Activated naive CD4-positive, alpha-beta T cell treated with anti-CD3 and anti-CD28 coated beads for 36 hours (primary cell): ENCODE measurements around the gene GRIN2C. TPM values are rescaled to one million over a fixed set of nuclear protein-coding genes. Genes with fewer than 3 reads are reported as not detected.

Experiments
- CTCF ChIA-PET: fragments of 350-600 bp; sonication (Branson Sonifier 250); formaldehyde crosslinking; loops from one replicate; lab custom pipeline; 2021; ENCODE audit warnings: antibody characterized with exemption; lab: Charles Lee
- DNase-seq: peaks from one replicate; pipeline ENCODE4 v3.0.0-alpha.2; 2020
- H3K27ac Mint-ChIP-seq: one replicate; pipeline ENCODE4 v1.8.0; 2021; ENCODE audit warnings: mild to moderate bottlenecking, mixed read lengths
- H3K27me3 Mint-ChIP-seq: one replicate; pipeline ENCODE4 v1.8.0; 2021; ENCODE audit warnings: low read depth, mixed read lengths
- H3K36me3 Mint-ChIP-seq: one replicate; pipeline ENCODE4 v1.8.0; 2021; ENCODE audit warnings: low read depth, mixed read lengths
- H3K4me1 Mint-ChIP-seq: one replicate; pipeline ENCODE4 v1.8.0; 2021; ENCODE audit warnings: low read depth, mixed read lengths
- H3K4me3 Mint-ChIP-seq: one replicate; pipeline ENCODE4 v1.8.0; 2021; ENCODE audit warnings: mild to moderate bottlenecking, moderate library complexity, mixed read lengths
- H3K9me3 Mint-ChIP-seq: one replicate; pipeline ENCODE4 v1.8.0; 2021; ENCODE audit warnings: mixed read lengths
- intact Hi-C: fragments of 100-400 bp; cut with micrococcal nuclease; formaldehyde crosslinking; loops from one replicate; pipeline ENCODE4 v1.15.1; 2023
- total RNA-seq, 2 experiments: library from RNA; stranded (reverse); gene quantifications; one replicate each; pipeline ENCODE4 v1.2.3, GENCODE V29; 2021

Gene GRIN2C
- total RNA-seq, 2 experiments from 2014 or later: 0.07 TPM; not detected in 1

- CTCF ChIA-PET: no interaction called here
- peaks cover 9% of the 10 kb centered on the region for H3K4me1 Mint-ChIP-seq
- peaks cover 3% of the 10 kb centered on the region for H3K27me3 Mint-ChIP-seq
- peaks cover 10% of the 10 kb centered on the region for H3K36me3 Mint-ChIP-seq
- no peak for DNase-seq
- H3K4me3 Mint-ChIP-seq: no peak overlapping the region
- intact Hi-C loops: no loop called here
- H3K9me3 Mint-ChIP-seq: no peaks in the 10 kb centered on the region
- H3K27ac Mint-ChIP-seq: no peak overlapping the region
Measured at GRCh38 chr17:74836691-74837467, 22.8 kb downstream of the GRIN2C start.

GRCh38 chr17:74836191-74836590, 23.5 kb downstream of the GRIN2C start:
- peaks cover 10% of the 10 kb centered on the region for H3K36me3 Mint-ChIP-seq
- intact Hi-C loops: no loop called here
- no peak overlapping the region for H3K27ac Mint-ChIP-seq
- peaks cover 7% of the 10 kb centered on the region for H3K4me1 Mint-ChIP-seq
- CTCF ChIA-PET: no interaction called here
- peaks cover 2% of the 10 kb centered on the region for H3K27me3 Mint-ChIP-seq
- no peaks in the 10 kb centered on the region for H3K9me3 Mint-ChIP-seq
- no peak overlapping the region for H3K4me3 Mint-ChIP-seq
- DNase-seq: no peak

GRCh38 chr17:74833501-74834377, 25.9 kb downstream of the GRIN2C start:
- intact Hi-C loops: no loop called here
- Mint-ChIP-seq H3K36me3 (peaks cover 10% of the 10 kb centered on the region), H3K27me3 (no peaks in the 10 kb centered on the region), H3K4me1 (no peaks in the 10 kb centered on the region), H3K27ac (no peak overlapping the region), H3K4me3 (no peak overlapping the region), H3K9me3 (no peaks in the 10 kb centered on the region)
- DNase-seq: no peak
- CTCF ChIA-PET: interaction anchor here (0.6 to 1.6 kb wide), 4 partner anchors 43 to 159 kb away, joined by 3 to 4 read pairs (median 4); no protein-coding TSS in a partner anchor

GRCh38 chr17:74832421-74832820, 27.3 kb downstream of the GRIN2C start:
- CTCF ChIA-PET: interaction anchor here (0.6 to 1.1 kb wide), 2 partner anchors 41 to 42 kb away, joined by 3 to 5 read pairs; no protein-coding TSS in a partner anchor
- Mint-ChIP-seq H3K9me3 (no peaks in the 10 kb centered on the region), H3K4me3 (no peak overlapping the region), H3K4me1 (no peaks in the 10 kb centered on the region), H3K27me3 (no peaks in the 10 kb centered on the region), H3K36me3 (peaks cover 10% of the 10 kb centered on the region), H3K27ac (no peak overlapping the region)
- DNase-seq: no peak
- intact Hi-C loops: no loop called here

GRCh38 chr17:74831444-74832146, 28.1 kb downstream of the GRIN2C start:
- DNase-seq: no peak
- Mint-ChIP-seq H3K36me3 (peaks cover 7% of the 10 kb centered on the region), H3K4me3 (no peak overlapping the region)

GRCh38 chr17:74830861-74831260, 28.8 kb downstream of the GRIN2C start:
- intact Hi-C loops: no loop called here
- no peaks in the 10 kb centered on the region for H3K9me3 Mint-ChIP-seq
- no peaks in the 10 kb centered on the region for H3K27me3 Mint-ChIP-seq
- DNase-seq: no peak
- H3K27ac Mint-ChIP-seq: no peak overlapping the region
- no peak overlapping the region for H3K4me3 Mint-ChIP-seq
- H3K36me3 Mint-ChIP-seq: peaks cover under 1% of the 10 kb centered on the region
- H3K4me1 Mint-ChIP-seq: no peaks in the 10 kb centered on the region
- CTCF ChIA-PET: interaction anchor here (0.6 to 1.5 kb wide), 2 partner anchors 35 to 65 kb away, joined by 3 read pairs; no protein-coding TSS in a partner anchor

More at GRCh38 chr17:74831444-74832146, 28.1 kb downstream of the GRIN2C start:
- intact Hi-C loops: no loop called here
- H3K27ac Mint-ChIP-seq: no peak overlapping the region
- H3K27me3 Mint-ChIP-seq: no peaks in the 10 kb centered on the region
- no peaks in the 10 kb centered on the region for H3K4me1 Mint-ChIP-seq
- CTCF ChIA-PET: interaction anchor here (0.6 to 1.5 kb wide), 2 partner anchors 34 to 43 kb away, joined by 3 to 5 read pairs; no protein-coding TSS in a partner anchor
- H3K9me3 Mint-ChIP-seq: no peaks in the 10 kb centered on the region

- peaks cover 3% of the 10 kb centered on the region for H3K36me3 Mint-ChIP-seq
- no peak for DNase-seq
- no peaks in the 10 kb centered on the region for H3K9me3 Mint-ChIP-seq
- no peak overlapping the region for H3K27ac Mint-ChIP-seq
- H3K4me1 Mint-ChIP-seq: no peaks in the 10 kb centered on the region
- intact Hi-C loops: no loop called here
- H3K27me3 Mint-ChIP-seq: no peaks in the 10 kb centered on the region
- H3K4me3 Mint-ChIP-seq: no peak overlapping the region
- CTCF ChIA-PET: interaction anchor here (1.1 kb wide), 1 partner anchor 37 kb away, joined by 3 read pairs; no protein-coding TSS in a partner anchor
Measured at GRCh38 chr17:74827800-74828199, 31.9 kb downstream of the GRIN2C start.

- Mint-ChIP-seq H3K4me3 (no peak overlapping the region), H3K27ac (no peak overlapping the region), H3K27me3 (no peaks in the 10 kb centered on the region), H3K36me3 (peaks cover 3% of the 10 kb centered on the region), H3K9me3 (no peaks in the 10 kb centered on the region), H3K4me1 (no peaks in the 10 kb centered on the region)
- DNase-seq: no peak
- intact Hi-C loops: no loop called here
- CTCF ChIA-PET: interaction anchor here (0.5 to 1.2 kb wide), 3 partner anchors 18 to 52 kb away, joined by 3 to 4 read pairs (median 3); no protein-coding TSS in a partner anchor
Measured at GRCh38 chr17:74825952-74826719, 33.5 kb downstream of the GRIN2C start.

- intact Hi-C loops: no loop called here
- H3K36me3 Mint-ChIP-seq: peaks cover 5% of the 10 kb centered on the region
Measured at GRCh38 chr17:74824961-74825627, 34.6 kb downstream of the GRIN2C start.

GRCh38 chr17:74822939-74823367, 36.7 kb downstream of the GRIN2C start:
- intact Hi-C loops: no loop called here

More at GRCh38 chr17:74824961-74825627, 34.6 kb downstream of the GRIN2C start:
- DNase-seq: no peak
- H3K9me3 Mint-ChIP-seq: no peaks in the 10 kb centered on the region
- no peak overlapping the region for H3K4me3 Mint-ChIP-seq
- CTCF ChIA-PET: interaction anchor here (1.1 kb wide), 1 partner anchor 32 kb away, joined by 3 read pairs; no protein-coding TSS in a partner anchor
- H3K4me1 Mint-ChIP-seq: no peaks in the 10 kb centered on the region
- H3K27ac Mint-ChIP-seq: no peak overlapping the region
- H3K27me3 Mint-ChIP-seq: no peaks in the 10 kb centered on the region

More at GRCh38 chr17:74822939-74823367, 36.7 kb downstream of the GRIN2C start:
- Mint-ChIP-seq H3K27ac (no peak overlapping the region), H3K27me3 (no peaks in the 10 kb centered on the region), H3K4me1 (no peaks in the 10 kb centered on the region), H3K9me3 (no peaks in the 10 kb centered on the region), H3K4me3 (no peak overlapping the region), H3K36me3 (peaks cover 10% of the 10 kb centered on the region)
- no peak for DNase-seq
- CTCF ChIA-PET: no interaction called here
